Endometrium (tissue), 2 donors: ENCODE data around the gene PIK3C2G.
"Not testable (repeated sequence)": the region's sequence is repeated elsewhere in the genome, so short reads cannot be mapped to it uniquely, and the experiment has no call there.

ENCODE experiments used
- FAIRE-seq: peaks from 2 replicates; lab custom pipeline; 2012; peaks lifted over from hg19 to GRCh38; lab: Jason Lieb, UNC
- donor health status: control.
- donor health status: control.

Gene PIK3C2G

DNA sequence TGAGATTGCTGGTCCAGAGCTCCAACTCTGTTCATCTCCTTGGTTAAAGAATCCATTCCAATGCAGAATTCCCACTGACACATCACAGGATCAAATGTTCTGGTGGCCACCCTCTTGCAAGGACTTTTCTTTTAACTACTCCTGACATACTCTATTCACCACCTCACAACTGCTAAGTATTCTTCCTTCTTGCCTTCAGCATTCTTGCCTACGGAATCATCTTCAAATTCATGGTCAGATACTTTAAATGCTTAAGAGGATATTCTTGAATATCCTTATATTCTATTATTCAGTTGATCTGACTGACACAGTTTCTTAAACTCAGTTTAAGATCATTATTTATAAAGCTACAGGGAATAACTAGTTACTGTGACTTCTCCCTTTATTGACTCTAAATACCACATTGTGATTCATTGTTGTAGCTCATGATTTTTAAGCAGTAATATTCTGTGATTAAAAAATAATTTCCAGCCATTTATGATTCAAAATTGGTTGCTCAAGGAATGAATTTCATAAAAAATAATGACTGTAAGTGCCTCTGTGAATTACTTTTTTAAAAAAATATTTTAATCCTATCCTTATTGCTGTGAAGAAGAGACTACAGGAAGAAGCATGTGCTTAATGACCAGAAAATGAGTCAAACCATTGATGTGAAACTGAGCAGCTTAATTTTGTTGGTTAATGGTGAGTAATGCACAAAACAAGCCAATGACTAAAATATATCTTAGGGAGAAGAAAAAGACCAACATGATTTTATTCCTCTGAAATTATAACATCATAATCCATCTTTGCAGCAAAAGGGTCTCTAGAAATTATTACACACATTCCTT, 207.1 kb downstream of the PIK3C2G start:
- no peak for FAIRE-seq

DNA sequence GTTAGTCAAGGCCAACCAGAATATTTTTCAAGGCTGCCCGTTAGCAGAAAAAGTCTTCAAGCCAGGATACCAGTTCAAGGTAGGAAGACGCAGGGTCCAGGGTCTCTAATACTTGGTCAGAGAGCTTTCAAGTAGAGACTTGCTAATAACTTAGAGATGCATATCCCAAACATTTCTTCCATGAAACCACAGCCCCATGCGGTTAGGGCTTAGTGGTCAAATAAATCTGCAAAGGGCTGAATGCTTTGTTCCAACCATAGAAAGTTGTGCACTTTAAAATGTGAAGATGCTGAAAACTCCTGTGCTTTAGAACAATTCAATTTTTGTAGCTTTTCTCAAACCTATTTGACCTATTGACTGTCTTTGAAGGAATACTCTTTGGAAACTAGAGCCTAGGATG, 208.9 kb downstream of the PIK3C2G start:
- FAIRE-seq: no peak

DNA sequence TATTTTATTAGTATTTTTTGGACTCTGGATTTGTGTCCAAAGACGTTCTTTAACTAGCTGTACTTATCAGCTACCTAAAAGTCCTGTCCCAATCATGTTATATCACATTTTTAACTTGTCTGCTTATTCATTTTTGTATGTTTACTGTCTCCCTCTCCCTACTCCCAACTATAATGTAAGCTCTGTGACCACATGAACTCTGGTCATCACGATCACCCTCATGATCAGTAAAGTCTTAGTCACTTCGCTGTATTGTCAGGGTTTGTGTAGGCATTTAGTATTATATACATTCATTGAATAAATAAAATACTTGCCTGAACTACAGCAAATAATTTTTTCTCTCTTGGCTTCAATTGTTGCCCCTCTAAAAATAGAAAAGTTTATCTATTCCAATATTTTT, 211.0 kb downstream of the PIK3C2G start:
- no peak for FAIRE-seq

DNA sequence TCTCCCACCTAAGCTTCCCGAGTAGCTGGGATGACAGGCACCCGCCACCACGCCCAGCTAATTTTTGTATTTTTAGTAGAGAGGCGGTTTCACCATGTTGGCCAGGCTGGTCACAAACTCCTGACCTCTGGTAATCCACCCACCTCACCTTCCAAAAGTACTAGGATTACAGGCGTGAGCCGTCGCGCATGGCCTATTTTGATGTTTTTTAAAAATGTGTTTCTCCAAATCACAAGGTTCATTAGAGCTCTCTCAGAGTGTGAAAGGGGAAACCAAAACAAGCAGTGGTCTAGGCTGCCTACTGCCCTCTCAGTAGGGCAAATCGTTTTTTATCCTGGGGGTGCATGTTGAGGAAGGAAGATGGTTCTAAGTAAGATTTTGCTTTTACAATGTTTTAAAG, 211.5 kb downstream of the PIK3C2G start:
- no peak for FAIRE-seq

DNA sequence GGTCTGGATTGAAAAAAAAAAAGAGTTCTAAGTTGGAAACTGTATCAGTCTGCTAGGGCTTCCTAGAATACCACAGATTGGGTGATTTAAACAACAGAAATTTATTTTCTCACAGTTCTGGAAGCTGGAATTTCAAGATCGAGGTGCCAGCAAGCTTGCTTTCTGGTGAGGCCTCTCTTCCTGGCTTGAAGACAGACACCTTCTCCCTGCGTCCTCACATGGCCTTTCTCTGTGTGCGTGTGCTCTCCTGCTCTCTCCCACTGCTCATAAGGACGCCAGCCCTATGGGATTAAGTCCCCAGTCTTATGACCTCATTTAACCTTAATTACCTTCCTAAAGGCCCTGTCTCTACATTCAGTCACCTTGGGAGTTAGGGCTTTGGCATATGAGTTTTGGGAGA, 215.5 kb downstream of the PIK3C2G start:
- no peak for FAIRE-seq

DNA sequence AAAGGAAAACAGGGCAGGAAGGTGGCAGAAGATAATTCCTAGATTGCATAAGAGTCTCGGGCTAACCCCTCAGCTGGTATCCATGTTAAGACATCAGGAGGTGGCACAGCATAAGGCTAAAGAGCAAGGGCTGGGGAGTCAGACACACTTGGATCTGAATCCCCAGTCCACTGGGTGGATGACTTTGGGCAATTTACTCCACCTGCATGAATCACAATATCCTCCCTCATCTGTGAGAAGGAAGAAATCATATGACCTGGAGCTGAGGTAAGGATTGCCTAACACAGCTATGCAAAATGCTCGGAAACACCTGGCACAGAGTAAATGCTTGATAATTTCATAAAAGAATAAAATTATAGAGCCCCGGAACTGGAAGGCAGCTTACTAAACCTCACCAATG, 217.9 kb downstream of the PIK3C2G start:
- FAIRE-seq: no peak

DNA sequence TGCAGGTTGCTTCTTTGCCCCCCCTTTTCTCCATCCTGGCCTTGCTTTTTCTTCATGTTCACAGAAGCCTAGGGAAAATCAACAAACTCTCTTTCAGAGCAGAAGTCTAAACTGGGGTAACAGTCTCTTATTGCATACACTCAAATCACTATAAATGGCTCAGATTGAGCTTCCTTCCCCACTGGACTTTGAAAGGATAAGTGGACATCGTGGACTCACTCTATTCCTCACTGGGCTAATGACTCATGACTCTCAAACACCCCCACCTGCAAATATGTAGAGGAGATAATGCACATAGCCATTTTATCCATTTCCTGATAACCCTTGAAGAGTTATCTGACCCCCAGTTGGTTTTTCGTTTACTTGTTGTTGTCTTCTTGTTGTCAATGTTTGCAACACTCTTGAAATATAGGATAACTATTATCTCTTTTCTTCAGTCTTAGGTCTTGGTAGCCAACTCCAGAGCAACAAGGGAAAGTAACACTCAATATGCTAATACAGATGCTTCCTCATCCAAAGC, 221.3 kb downstream of the PIK3C2G start:
- FAIRE-seq: no peak

DNA sequence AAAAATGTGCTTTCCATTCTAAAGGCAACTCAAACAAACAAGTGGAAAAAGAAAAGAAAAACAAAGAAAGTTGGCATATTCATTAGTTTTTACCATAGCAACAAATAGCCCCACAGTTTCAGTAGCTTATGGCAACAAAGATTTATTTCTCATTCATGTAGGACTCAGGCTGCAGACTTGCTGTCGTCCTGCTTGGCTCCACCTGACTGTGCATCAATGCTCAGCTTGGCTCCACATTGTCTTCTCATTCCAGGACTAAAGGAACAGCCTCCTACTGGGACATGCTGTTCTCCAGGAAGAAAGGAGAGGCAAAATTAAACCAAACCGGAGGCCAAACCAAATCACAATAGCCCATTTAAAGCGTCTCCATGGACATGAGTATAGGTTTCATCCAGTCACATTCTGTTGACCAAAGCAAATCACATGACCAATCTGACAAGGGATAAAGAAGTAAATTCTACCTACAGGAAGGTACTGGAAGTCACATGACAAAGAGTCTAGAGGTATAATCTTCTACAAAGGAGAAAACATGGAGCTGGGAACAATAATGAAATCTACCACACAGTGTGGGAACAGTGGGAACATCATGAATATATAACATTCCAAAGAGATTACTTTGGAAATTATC, 222.5 kb downstream of the PIK3C2G start:
- no peak for FAIRE-seq

DNA sequence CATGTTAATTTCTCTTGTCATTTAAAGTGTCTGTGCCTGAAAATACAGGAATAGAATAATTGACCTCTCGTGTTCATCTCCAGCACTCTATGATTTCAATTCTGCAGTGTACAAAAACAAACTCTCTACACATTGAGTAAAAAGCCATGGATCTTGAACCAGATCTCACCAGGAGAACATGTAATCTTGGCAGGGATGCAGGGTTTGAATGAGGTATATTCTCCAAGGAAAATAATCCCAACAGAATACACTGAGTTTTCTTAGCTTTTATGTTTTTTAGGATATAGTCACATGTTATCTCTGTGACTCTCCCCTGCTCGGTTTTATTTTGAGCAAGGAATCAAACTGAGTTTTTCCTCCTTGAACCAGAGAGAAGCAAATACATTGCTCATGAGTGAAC, 224.7 kb downstream of the PIK3C2G start:
- no peak for FAIRE-seq

DNA sequence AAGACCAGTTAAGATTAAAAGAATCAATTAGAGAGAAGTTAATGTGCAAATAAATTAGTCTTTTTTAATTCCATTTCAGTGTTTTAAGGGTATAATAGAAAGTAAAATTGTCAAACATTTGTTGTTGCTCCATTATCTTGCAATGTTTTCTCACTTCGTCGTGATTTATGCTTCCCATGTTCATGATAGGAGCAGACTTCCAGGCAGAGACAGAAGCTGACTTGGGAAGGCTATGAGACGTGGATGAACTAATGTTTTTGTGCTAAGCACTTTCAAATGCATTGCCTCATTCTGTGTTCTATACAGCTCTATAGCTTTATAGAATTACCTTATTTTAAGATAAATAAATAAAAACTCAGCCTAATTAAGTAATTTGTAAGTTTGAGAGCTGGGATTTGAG, 226.2 kb downstream of the PIK3C2G start:
- no peak for FAIRE-seq

DNA sequence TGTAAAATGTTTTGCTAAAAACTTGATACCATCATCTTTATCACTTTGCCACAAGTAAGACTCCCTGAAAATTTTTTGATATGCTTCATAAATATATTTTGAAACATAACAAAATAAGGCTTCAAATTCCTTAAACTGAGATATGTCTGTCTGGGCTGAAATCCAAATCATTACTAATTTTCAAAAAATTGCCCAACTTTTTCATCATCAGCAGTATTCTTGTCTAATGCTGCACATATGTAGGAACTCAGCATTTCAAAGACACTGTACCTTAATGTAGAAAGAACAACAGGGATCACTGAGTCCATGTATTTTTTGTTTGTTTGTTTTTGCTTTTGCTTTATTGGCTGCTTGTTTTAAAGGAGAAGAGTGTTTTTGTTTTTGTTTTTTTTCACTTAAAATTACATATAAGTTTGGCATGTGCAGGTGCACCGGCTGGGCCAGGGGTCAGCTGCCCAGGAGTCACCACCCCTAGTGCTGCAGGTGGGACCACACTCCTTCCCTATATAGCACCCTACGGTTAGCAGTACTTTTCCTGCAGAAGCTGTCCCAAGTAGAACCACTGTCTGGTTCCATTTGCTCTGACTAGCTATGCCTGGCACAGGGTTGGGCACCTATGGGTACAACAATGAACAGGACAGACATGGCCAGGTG, 231.2 kb downstream of the PIK3C2G start:
- FAIRE-seq: no peak

DNA sequence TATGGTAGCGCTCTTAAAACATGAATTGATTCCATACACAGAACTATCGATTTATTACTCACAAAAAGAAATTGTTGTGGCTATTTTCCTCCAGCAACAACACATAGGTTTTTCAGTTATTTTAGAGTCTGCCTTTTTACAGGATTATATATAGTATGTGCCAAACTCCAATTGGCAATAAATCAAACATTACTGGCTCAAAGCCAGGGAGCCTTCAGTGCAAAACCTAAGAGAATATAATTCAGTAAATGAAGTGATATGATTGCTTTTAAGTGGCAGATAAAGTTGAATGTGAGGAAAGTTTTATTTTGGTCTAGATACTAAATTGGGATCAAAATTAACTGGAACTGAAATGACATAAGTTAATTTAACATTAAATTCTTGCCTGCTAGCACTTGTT, 234.8 kb downstream of the PIK3C2G start:
- FAIRE-seq: no peak

DNA sequence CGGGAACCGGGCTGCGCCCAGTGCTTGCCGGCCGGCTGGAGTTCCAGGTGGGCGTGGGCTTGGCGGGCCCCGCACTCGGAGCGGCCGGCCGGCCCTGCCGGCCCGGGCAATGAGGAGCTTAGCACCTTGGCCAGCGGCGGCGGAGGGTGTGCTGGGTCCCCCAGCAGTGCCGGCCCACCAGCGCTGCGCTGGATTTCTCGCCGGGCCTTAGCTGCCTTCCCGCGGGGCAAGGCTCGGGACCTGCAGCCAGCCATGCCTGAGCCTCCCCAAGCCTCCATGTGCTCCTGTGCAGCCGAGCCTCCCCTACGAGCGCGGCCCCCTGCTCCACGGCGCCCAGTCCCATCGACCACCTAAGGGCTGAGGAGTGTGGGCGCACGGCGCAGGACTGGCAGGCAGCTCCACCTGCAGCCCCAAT, 238.8 kb downstream of the PIK3C2G start:
- not testable (repeated sequence) for FAIRE-seq

DNA sequence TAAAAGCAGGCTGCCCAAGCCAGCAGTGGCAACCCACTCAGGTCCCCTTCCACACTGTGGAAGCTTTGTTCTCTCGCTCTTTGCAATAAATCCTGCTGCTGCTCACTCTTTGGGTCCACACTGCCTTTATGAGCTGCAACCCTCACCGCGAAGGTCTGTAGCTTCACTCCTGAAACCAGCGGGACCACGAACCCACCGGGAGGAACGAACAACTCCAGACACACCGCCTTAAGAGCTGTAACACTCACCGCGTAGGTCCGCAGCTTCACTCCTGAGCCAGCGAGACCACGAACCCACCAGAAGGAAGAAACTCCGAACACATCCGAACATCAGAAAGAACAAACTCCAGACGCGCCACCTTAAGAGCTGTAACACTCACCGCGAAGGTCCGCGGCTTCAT, 239.4 kb downstream of the PIK3C2G start:
- not testable (repeated sequence) for FAIRE-seq

DNA sequence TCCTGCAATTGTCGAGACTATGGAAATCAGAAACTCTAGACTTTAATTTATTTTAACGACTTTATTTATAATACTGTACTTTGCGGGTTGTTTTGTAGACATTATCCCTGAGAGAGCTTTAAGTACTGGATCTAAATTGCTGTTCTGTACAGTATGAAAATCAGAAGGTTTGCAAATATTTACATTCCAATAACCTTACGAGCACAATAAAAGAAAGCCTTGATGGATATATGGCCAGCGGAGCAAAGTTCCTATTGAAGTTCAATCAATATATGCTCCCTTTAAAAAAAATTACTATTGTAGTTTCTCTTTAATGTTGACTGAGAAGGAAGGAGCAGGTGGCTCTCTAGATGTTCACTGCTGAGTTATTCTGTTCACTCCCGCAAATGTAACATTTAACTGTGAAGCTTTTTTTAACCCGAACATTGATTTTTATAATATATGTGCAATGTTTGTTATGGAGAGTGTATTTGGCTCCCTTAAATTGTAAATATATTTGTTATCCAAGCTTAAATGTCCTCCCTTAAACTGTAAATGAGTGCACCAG, 241.2 kb downstream of the PIK3C2G start:
- no peak for FAIRE-seq

DNA sequence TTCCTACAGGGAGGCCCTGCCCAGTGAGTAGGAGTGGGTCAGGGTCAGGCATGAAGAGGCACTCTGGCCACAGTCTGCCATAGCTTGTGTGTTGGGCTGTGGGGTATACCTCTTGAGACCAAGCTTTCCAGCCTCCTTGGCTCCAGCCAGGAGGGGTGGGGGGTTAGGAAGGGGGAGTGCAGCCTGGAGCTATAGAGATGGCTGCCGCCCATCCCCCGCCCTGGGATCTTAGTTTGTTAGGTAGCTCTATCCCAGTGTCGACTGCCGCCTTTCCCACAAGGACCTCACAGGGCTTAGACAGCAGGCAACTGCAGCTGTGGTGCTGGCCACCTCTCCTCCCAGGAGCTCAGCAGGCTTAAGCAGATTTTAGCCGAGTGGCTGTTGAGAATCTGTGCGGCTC, 260.1 kb downstream of the PIK3C2G start:
- FAIRE-seq: no peak

DNA sequence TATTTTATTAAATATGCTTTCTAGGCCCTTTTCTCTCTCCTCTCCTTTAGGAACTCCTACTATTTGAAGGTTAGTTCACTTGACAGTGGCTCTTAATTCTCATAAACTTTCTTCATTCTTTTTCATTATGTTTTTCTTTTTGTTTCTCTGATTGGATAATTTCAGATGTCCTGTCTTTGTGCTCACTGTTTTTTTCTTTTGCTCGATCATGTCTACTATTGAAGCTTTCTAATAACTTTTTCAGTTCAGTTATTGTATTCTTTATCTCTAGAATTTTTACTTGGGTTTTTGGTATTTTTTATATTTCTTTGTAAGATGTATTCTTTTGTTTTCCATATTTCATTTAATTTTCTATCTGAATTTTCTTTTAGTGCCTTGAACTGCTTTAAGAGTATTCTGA, 261.5 kb downstream of the PIK3C2G start:
- FAIRE-seq: peak; percentile 41

DNA sequence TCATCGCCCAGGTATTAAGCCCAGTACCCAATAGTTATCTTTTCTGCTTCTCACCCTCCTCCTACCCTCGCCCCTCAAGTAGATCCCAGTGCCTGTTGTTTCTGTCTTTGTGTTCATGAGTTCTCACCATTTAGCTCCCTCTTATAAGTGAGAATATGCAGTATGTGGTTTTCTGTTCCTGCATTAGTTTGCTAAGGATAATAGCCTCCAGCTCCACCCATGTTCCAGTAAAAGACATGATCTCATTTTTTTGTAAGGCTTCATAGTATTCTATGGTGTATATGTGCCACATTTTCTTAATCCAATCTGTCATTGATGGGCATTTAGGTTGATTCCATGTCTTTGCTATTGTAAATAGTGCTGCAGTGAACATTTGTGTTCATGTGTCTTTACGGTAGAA, 281.2 kb downstream of the PIK3C2G start:
- FAIRE-seq: not testable (repeated sequence)

DNA sequence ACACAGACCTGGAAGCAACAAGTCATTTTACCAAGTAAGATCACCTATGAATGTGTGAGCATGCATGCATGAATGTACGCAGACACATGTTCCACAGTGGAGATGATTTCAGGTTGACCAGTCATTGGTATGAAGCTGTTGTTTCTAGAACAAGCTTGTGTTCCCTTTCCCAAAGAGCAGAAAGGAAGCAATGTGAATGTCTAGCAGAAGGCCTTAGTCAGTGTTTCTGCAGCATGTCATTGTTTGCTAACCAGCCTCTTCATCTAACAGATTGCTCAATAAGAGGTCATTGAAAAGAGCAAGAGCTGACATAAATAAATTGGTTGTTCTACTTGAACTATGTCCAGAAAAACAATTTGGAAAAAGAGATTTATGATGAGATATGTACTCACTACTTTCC, 285.1 kb downstream of the PIK3C2G start:
- FAIRE-seq: no peak

DNA sequence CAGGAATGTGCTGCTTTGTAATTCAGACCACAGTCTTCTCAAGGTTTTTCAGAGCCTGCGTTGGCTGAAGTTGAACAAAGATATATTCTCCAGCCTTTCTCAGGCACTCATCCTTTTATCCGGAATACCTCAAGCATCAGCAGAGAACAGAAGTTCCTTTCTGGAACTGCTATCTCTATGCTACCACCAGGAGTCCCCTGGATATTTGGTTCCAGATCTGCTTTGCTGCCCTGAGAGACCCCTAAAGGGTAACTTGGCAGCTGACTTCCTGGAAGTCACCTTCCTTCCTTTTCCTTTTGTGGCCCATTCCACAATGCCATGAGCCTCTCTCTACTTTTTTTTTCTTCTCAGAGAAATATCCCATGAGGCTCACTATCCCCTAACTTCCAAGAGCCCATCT, 288.3 kb downstream of the PIK3C2G start:
- no peak for FAIRE-seq

DNA sequence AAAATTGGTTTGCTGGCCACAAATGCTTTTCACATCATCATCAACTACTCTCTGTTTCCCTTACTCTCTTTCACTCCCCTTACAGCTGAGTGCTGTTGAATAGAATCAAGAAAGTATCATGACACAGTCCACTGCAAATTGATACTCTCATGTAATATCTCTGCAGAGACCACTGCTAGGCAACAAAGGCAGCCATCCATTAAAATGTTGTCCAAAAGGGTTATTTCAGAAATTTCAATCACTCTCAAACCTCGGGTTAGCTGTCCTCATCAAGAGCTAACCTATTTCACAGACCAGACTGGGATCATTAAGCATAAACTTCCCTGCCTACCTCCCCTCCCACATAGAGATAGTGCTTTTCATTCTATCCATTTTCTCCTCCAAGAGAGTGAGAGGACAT, 289.8 kb downstream of the PIK3C2G start:
- no peak for FAIRE-seq

DNA sequence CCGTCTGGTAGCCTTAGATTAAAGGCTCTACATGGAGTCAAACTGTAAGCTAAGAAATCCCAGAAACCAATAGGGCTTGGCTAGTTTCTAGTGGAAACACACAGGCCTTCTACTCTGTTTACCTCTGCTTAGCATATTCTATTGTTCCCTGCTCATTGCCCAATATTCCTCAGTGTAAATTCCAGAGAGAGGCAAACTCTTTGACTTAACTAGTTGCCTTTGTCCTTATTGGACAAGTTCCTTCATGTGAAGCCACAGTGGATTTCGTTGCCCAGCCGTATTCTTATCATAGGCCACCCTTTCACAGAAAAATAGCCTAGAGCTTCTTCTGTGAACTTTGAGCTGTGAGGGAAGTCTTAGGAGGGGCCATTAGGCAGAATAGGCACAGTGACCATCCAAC, 290.4 kb downstream of the PIK3C2G start:
- no peak for FAIRE-seq

DNA sequence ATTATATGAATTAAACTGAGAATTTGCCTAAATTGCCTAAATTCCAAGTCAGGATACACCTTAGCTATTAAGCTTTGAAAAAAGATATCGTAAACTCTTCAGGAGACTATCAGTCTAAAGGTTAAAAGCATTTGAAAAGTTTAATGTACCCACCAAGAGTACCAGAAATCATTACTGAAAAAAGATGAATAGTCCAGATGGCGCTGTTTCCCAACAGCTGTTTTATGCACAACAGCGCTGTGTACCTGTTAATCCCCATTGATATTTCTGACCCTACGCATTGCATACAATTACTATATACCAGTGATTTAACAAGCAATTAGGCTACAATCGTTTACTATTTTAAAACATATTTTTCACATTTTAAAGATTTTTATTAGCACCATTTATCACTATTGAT, 291.5 kb downstream of the PIK3C2G start:
- FAIRE-seq: no peak
